WTC11 (cell line): ENCODE data around the gene FAM240A.

Experiments used
- ATF1 ChIP-seq: sonication (generic); formaldehyde crosslinking; IDR thresholded peaks from 2 replicates; pipeline ENCODE4 v1.8.1; 2023; ENCODE audit warnings: mild to moderate bottlenecking, moderate library complexity, missing genetic modification reagents
- CREB1 ChIP-seq: sonication (generic); formaldehyde crosslinking; IDR thresholded peaks from 2 replicates; pipeline ENCODE4 v1.8.0; 2023; ENCODE audit warnings: mild to moderate bottlenecking, missing genetic modification reagents
- ELF4 ChIP-seq: sonication (generic); formaldehyde crosslinking; IDR thresholded peaks from 2 replicates; pipeline ENCODE4 v1.8.1; 2022; ENCODE audit warnings: low read depth, mild to moderate bottlenecking, moderate library complexity, missing genetic modification reagents
- JUN ChIP-seq: sonication (generic); formaldehyde crosslinking; IDR thresholded peaks from 2 replicates; pipeline ENCODE4 v1.8.0; 2023; ENCODE audit warnings: mild to moderate bottlenecking, missing genetic modification reagents
- NFYB ChIP-seq: sonication (generic); formaldehyde crosslinking; conservative IDR thresholded peaks from 2 replicates; pipeline ENCODE4 v1.8.0; 2022; ENCODE audit warnings: low read depth, missing genetic modification reagents
- SMAD3 ChIP-seq: sonication (generic); formaldehyde crosslinking; IDR thresholded peaks from 2 replicates; pipeline ENCODE4 v1.8.0; 2022; ENCODE audit warnings: missing genetic modification reagents, mild to moderate bottlenecking, borderline replicate concordance
- ZNF138 ChIP-seq: sonication (generic); formaldehyde crosslinking; conservative IDR thresholded peaks from 2 replicates; pipeline ENCODE4 v1.8.1; 2022; ENCODE audit warnings: mild to moderate bottlenecking, moderate library complexity, missing genetic modification reagents
- TF ChIP-seq, protein P1 (sequence below): sonication (generic); formaldehyde crosslinking; IDR thresholded peaks from 2 replicates; pipeline ENCODE4 v1.8.1; 2023; ENCODE audit warnings: mild to moderate bottlenecking, missing genetic modification reagents, moderate library complexity
- TF ChIP-seq, protein P2 (sequence below): fragments of 200-600 bp; IDR thresholded peaks from 2 replicates; pipeline ENCODE4 v1.8.0; 2022; ENCODE audit warnings: antibody characterized with exemption
- TF ChIP-seq, protein P3 (sequence below): fragments of 250-450 bp; sonication (Bioruptor Pico); IDR thresholded peaks from 2 replicates; pipeline ENCODE4 v1.8.0; 2021; ENCODE audit warnings: mild to moderate bottlenecking
- TF ChIP-seq, protein P4 (sequence below): sonication (generic); formaldehyde crosslinking; IDR thresholded peaks from 2 replicates; pipeline ENCODE4 v1.8.0; 2022; ENCODE audit warnings: mild to moderate bottlenecking, missing genetic modification reagents
- TF ChIP-seq, protein P5 (sequence below): sonication (generic); formaldehyde crosslinking; IDR thresholded peaks from 2 replicates; pipeline ENCODE4 v1.8.1; 2023; ENCODE audit warnings: mild to moderate bottlenecking, moderate library complexity, missing genetic modification reagents
- TF ChIP-seq, protein P6 (sequence below): sonication (generic); formaldehyde crosslinking; IDR thresholded peaks from 2 replicates; pipeline ENCODE4 v1.8.1; 2023; ENCODE audit warnings: mild to moderate bottlenecking, missing genetic modification reagents
- TF ChIP-seq, protein P7 (sequence below): sonication (generic); formaldehyde crosslinking; IDR thresholded peaks from 2 replicates; pipeline ENCODE4 v1.8.0; 2022; ENCODE audit warnings: missing genetic modification reagents

DNA sequence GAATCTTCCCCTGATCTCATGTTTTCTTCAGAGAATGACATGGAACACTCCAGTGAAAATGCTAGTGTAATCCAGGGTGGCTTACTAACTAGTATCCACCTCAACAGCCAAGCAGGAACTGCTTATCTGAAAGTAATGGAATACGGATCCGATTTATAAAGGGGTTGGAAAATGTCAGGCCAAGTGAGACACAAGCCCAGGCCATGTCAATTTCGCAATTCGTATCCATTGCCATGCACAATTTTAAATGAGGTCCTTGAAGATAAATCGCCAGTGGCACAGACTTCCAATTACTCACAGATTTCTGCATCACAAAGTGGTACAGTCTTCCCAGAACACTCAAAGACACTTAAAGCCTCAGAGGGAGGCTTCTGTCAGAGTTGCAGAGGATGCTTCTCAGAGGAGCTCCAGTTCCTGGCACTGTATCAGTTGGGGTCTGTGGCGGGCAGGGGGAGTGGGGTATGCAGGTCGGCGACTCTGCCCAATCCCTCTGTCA, 16.5 kb upstream of the FAM240A start:
- TF ChIP-seq, protein P1, sequence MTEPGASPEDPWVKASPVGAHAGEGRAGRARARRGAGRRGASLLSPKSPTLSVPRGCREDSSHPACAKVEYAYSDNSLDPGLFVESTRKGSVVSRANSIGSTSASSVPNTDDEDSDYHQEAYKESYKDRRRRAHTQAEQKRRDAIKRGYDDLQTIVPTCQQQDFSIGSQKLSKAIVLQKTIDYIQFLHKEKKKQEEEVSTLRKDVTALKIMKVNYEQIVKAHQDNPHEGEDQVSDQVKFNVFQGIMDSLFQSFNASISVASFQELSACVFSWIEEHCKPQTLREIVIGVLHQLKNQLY (CRISPR knock-in tag): no peak
- TF ChIP-seq, protein P2, sequence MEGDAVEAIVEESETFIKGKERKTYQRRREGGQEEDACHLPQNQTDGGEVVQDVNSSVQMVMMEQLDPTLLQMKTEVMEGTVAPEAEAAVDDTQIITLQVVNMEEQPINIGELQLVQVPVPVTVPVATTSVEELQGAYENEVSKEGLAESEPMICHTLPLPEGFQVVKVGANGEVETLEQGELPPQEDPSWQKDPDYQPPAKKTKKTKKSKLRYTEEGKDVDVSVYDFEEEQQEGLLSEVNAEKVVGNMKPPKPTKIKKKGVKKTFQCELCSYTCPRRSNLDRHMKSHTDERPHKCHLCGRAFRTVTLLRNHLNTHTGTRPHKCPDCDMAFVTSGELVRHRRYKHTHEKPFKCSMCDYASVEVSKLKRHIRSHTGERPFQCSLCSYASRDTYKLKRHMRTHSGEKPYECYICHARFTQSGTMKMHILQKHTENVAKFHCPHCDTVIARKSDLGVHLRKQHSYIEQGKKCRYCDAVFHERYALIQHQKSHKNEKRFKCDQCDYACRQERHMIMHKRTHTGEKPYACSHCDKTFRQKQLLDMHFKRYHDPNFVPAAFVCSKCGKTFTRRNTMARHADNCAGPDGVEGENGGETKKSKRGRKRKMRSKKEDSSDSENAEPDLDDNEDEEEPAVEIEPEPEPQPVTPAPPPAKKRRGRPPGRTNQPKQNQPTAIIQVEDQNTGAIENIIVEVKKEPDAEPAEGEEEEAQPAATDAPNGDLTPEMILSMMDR: no peak
- TF ChIP-seq, protein P3, sequence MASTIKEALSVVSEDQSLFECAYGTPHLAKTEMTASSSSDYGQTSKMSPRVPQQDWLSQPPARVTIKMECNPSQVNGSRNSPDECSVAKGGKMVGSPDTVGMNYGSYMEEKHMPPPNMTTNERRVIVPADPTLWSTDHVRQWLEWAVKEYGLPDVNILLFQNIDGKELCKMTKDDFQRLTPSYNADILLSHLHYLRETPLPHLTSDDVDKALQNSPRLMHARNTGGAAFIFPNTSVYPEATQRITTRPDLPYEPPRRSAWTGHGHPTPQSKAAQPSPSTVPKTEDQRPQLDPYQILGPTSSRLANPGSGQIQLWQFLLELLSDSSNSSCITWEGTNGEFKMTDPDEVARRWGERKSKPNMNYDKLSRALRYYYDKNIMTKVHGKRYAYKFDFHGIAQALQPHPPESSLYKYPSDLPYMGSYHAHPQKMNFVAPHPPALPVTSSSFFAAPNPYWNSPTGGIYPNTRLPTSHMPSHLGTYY (CRISPR knock-in tag): no peak
- TF ChIP-seq SMAD3: no peak
- no peak for TF ChIP-seq NFYB
- TF ChIP-seq, protein P4, sequence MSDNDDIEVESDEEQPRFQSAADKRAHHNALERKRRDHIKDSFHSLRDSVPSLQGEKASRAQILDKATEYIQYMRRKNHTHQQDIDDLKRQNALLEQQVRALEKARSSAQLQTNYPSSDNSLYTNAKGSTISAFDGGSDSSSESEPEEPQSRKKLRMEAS (CRISPR knock-in tag): no peak
- TF ChIP-seq CREB1: no peak
- TF ChIP-seq, protein P5, sequence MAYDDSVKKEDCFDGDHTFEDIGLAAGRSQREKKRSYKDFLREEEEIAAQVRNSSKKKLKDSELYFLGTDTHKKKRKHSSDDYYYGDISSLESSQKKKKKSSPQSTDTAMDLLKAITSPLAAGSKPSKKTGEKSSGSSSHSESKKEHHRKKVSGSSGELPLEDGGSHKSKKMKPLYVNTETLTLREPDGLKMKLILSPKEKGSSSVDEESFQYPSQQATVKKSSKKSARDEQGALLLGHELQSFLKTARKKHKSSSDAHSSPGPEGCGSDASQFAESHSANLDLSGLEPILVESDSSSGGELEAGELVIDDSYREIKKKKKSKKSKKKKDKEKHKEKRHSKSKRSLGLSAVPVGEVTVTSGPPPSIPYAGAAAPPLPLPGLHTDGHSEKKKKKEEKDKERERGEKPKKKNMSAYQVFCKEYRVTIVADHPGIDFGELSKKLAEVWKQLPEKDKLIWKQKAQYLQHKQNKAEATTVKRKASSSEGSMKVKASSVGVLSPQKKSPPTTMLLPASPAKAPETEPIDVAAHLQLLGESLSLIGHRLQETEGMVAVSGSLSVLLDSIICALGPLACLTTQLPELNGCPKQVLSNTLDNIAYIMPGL (CRISPR knock-in tag): no peak
- TF ChIP-seq, protein P6, sequence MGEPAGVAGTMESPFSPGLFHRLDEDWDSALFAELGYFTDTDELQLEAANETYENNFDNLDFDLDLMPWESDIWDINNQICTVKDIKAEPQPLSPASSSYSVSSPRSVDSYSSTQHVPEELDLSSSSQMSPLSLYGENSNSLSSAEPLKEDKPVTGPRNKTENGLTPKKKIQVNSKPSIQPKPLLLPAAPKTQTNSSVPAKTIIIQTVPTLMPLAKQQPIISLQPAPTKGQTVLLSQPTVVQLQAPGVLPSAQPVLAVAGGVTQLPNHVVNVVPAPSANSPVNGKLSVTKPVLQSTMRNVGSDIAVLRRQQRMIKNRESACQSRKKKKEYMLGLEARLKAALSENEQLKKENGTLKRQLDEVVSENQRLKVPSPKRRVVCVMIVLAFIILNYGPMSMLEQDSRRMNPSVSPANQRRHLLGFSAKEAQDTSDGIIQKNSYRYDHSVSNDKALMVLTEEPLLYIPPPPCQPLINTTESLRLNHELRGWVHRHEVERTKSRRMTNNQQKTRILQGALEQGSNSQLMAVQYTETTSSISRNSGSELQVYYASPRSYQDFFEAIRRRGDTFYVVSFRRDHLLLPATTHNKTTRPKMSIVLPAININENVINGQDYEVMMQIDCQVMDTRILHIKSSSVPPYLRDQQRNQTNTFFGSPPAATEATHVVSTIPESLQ (CRISPR knock-in tag): no peak
- TF ChIP-seq, protein P7, sequence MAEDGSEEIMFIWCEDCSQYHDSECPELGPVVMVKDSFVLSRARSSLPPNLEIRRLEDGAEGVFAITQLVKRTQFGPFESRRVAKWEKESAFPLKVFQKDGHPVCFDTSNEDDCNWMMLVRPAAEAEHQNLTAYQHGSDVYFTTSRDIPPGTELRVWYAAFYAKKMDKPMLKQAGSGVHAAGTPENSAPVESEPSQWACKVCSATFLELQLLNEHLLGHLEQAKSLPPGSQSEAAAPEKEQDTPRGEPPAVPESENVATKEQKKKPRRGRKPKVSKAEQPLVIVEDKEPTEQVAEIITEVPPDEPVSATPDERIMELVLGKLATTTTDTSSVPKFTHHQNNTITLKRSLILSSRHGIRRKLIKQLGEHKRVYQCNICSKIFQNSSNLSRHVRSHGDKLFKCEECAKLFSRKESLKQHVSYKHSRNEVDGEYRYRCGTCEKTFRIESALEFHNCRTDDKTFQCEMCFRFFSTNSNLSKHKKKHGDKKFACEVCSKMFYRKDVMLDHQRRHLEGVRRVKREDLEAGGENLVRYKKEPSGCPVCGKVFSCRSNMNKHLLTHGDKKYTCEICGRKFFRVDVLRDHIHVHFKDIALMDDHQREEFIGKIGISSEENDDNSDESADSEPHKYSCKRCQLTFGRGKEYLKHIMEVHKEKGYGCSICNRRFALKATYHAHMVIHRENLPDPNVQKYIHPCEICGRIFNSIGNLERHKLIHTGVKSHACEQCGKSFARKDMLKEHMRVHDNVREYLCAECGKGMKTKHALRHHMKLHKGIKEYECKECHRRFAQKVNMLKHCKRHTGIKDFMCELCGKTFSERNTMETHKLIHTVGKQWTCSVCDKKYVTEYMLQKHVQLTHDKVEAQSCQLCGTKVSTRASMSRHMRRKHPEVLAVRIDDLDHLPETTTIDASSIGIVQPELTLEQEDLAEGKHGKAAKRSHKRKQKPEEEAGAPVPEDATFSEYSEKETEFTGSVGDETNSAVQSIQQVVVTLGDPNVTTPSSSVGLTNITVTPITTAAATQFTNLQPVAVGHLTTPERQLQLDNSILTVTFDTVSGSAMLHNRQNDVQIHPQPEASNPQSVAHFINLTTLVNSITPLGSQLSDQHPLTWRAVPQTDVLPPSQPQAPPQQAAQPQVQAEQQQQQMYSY: no peak
- no peak for TF ChIP-seq JUN (CRISPR knock-in tag)
- no peak for TF ChIP-seq ZNF138
- TF ChIP-seq ELF4: no peak
- TF ChIP-seq ATF1 (CRISPR knock-in tag): no peak
